ENCODE data around the gene BPHL. TPM values are rescaled to one million over a fixed set of nuclear protein-coding genes. Genes with fewer than 3 reads are reported as not detected.

The BPHL gene
- total RNA-seq, 3 donors from 2014 or later = 3.5 to 6.1 (median 4.5) TPM

DNA sequence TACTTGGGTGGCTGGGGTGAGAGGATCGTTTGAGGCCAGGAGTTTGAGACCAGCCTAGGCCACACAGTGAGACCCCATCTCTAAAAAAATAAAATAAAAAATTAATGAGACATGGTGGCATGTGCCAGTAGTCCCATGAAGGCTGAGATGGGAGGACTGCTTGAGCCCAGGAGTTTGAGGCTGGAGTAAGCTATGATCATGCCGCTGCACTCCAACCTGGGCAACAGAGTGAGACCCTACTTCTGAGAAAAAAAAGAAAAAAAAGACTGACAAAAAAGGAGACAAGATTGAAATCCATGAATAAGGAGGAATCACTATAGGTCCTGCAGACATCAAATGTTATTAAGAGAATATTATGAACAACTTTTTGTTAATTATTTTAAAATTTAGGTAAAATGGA lies 23.7 kb upstream of the BPHL start:
- Mint-ChIP-seq H3K9me3 (no peaks in the 10 kb centered on the region), H3K27me3 (ENCODE audit: low read depth) (no peaks in the 10 kb centered on the region), H3K36me3 (ENCODE audit: insufficient read depth) (peaks cover 19% of the 10 kb centered on the region), H3K4me1 (ENCODE audit: low read depth) (no peaks in the 10 kb centered on the region), H3K4me3 (no peak overlapping the region)
- DNase-seq (no peak), ATAC-seq (no peak)

DNA sequence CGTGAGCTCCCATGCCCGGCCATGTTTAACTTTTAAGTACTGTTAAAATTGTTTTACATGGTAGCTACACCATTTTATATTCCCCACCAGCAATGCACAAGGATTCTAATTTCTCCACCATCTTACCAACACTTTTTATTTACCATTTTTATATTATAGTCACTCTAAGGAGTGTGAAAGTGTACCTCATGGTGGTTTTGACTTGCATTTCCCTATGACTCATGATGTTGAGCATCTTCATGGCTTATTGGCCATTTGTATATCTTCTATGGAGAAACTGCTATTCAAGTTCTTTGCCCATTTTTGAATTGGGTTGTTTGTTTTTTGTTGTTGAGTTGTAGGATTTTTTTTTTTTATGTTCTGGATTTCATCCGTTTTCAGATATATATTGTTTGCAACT lies 15.6 kb upstream of the BPHL start:
- peak in 1 of 2 donors; percentile 67 for ATAC-seq
- H3K36me3 Mint-ChIP-seq (ENCODE audit: insufficient read depth) = peaks cover 42% of the 10 kb centered on the region

DNA sequence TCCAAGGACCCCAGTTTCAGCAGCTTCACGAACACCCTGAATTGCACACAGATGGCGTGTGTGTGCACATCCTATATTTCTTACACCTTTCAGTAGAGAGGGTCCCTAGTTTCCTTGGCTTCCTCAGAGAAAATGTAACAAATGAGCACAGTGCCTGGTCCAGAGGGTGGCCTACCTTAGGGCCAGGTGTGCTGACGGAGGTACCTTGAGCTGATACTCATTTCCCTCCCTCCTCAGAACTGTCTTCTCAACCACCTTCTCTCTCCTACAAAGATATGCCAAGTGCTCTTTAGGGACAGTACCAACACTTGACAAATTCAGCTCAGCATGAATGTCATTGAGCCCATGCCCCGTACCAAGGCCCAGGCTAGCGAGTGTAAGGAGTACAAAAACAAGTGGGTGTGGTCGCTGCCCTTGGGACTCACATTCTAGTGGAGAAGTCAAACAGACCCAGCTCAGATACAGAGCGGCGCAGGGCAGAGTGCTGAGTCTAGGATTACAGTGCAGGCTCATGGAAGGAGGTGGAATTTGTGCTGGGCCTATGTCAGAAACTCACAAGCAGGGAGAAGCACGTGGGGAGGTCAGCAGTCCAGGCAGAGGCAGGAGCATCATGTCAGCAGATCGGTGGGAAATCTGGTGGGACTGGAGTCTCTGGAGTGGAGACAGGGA lies 9.6 kb upstream of the BPHL start:
- Mint-ChIP-seq H3K4me1 (ENCODE audit: low read depth) (no peaks in the 10 kb centered on the region), H3K9me3 (no peaks in the 10 kb centered on the region), H3K4me3 (no peak overlapping the region), H3K36me3 (ENCODE audit: insufficient read depth) (peaks cover 57% of the 10 kb centered on the region), H3K27me3 (ENCODE audit: low read depth) (no peaks in the 10 kb centered on the region)
- DNase-seq = no peak
- no peak for ATAC-seq

More for the DNA sequence above, 15.6 kb upstream of the BPHL start:
- no peak overlapping the region for H3K4me3 Mint-ChIP-seq
- no peaks in the 10 kb centered on the region for H3K9me3 Mint-ChIP-seq
- H3K27me3 Mint-ChIP-seq (ENCODE audit: low read depth) = no peaks in the 10 kb centered on the region
- DNase-seq = no peak
- no peaks in the 10 kb centered on the region for H3K4me1 Mint-ChIP-seq (ENCODE audit: low read depth)

DNA sequence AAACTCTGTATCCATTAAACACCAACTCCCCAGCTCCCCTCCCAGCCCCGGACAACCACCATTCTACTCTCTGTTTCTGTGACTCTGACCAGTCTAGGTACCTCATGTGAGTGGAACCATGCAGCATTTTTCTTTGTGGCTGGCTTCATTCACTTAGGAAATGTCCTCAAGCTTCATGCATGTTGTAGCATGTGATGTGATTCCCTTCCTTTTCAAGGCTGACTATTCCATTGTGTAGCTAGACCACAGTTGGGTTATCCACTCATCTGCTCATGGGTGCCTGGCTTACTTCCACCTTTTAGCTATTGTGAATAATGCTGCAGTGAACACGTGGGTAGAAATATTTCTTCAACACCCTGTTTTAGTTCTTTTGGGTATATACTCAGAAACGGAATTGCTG lies 8.8 kb upstream of the BPHL start:
- Mint-ChIP-seq H3K27me3 (ENCODE audit: low read depth) (no peaks in the 10 kb centered on the region), H3K36me3 (ENCODE audit: insufficient read depth) (peaks cover 50% of the 10 kb centered on the region), H3K4me1 (ENCODE audit: low read depth) (no peaks in the 10 kb centered on the region)

DNA sequence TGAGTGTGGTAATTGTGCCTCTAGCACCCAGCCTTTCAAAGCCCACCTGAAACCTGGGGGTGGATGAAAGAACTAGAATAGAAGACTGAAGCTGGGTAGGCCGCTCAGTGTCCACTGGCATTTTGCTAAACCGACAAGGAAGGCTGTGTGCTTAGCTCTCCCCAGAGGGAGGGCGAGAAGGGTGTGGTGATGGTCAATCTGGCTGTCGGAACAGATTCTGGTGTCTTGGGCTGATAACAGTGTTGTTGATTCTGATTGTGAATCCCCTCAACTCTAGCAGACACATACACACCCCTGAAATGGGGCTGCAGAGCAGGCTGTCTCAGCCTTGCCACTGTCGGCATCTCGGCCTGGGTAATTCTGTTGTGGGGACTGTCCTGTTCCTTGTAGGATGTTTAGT lies 4.1 kb upstream of the BPHL start:
- Mint-ChIP-seq H3K9me3 (no peaks in the 10 kb centered on the region), H3K4me1 (ENCODE audit: low read depth) (peaks cover 15% of the 10 kb centered on the region), H3K4me3 (no peak overlapping the region), H3K27me3 (ENCODE audit: low read depth) (no peaks in the 10 kb centered on the region), H3K36me3 (ENCODE audit: insufficient read depth) (peaks cover 21% of the 10 kb centered on the region)
- DNase-seq = no peak
- ATAC-seq = no peak

More for the DNA sequence above, 8.8 kb upstream of the BPHL start:
- Mint-ChIP-seq H3K4me3 (no peak overlapping the region), H3K9me3 (no peaks in the 10 kb centered on the region)
- DNase-seq = no peak
- ATAC-seq = no peak

DNA sequence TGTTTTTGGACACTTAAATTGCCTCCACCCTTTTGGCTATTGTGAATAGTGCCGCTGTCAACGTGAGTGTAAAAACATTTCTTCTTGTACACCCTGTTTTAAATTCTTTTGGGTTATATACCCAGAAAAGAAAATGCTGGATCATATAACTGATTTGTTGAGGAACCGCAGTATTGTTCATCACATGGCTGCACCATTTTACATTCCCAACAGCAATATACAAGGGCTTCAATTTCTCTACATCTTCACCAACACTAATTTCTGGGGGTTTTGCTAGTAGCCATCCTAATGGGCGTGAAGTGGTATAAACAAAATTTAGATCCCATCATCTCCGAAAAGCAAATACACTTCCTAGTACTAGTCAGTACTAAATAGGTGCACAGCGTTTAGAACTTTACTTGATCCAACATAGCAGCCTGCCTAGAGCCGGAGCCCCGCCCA lies 579 bp upstream of the BPHL start:
- Mint-ChIP-seq H3K27me3 (ENCODE audit: low read depth) (no peaks in the 10 kb centered on the region), H3K36me3 (ENCODE audit: insufficient read depth) (peaks cover 6% of the 10 kb centered on the region), H3K9me3 (no peaks in the 10 kb centered on the region), H3K4me3 (peak overlapping the region; percentile 85), H3K4me1 (ENCODE audit: low read depth) (peaks cover 18% of the 10 kb centered on the region)
- ATAC-seq = no peak
- DNase-seq = no peak

DNA sequence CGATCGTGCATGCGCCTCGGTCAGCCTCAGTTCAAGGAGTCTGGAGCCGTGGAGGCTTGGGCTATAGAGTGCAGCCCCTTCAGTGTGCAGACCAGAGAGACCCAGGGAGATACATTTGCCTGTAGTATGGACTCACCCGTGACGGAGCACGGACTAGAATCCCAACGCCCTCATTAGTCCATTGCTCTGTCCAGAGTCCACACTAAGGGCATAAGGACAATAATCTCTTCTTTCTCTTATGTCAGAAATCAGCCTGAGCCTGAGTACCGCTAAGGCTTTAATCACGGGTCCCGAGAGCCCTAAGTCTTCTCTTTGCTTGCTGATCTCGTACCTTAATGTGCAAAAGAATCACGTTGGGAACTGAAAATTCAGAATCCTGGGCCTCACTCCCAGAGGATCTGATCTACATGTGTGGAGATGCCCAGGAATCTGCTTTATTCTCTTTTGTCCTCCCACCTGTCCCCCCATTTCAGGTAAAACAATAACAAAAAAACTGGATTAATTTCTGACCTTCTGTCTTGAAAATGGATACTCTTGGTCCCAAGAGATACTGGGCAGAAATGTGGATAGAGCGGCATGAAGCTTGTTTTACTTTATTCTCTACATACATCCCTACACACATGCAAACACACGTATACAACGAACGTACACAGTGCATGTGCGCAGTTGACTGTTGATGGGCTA lies 671 bp downstream of the BPHL start:
- Mint-ChIP-seq H3K27me3 (ENCODE audit: low read depth) (no peaks in the 10 kb centered on the region), H3K36me3 (ENCODE audit: insufficient read depth) (no peaks in the 10 kb centered on the region), H3K4me1 (ENCODE audit: low read depth) (peaks cover 18% of the 10 kb centered on the region), H3K9me3 (no peaks in the 10 kb centered on the region), H3K4me3 (peak overlapping the region; percentile 85)
- DNase-seq (no peak), ATAC-seq (peak; percentile 35 to 36)

DNA sequence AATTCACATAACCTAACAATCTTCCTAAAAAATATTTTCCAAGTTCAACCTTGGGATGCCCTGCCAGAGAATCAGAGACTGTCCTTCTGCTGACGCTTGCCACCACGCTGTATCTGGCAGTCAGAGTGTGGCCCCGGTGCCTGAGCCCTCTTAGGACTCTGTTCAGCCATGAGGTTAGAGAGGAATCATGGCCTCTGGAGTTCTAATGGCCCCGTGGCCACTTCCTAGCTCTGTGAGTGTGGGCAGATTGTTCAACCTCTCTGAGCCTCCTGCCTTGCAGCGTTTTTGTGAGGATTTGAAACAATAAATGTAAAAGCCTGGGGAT lies 2.2 kb downstream of the BPHL start:
- no peak for ATAC-seq
- H3K4me3 Mint-ChIP-seq = no peak overlapping the region
- no peaks in the 10 kb centered on the region for H3K9me3 Mint-ChIP-seq
- no peak for DNase-seq
- H3K27me3 Mint-ChIP-seq (ENCODE audit: low read depth) = no peaks in the 10 kb centered on the region
- H3K4me1 Mint-ChIP-seq (ENCODE audit: low read depth) = peaks cover 18% of the 10 kb centered on the region
- H3K36me3 Mint-ChIP-seq (ENCODE audit: insufficient read depth) = no peaks in the 10 kb centered on the region

DNA sequence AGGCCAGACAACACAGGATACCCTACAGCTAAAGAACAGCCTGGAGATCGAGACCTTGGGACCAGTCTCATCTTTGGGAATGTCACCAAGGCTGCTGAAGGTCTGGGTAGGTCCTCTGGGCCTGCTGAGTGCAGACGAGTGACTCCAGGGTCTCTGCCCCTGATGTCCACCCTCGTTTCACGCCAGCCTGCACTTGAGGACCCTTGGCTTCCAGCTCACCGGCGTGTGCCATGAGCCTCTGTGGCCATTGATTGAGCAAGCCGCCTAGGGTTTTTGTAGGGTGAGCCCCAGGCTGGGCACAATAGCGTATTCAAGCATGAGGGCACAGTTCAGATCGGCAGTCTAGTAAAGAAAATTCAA lies 4.3 kb downstream of the BPHL start:
- Mint-ChIP-seq H3K36me3 (ENCODE audit: insufficient read depth) (no peaks in the 10 kb centered on the region), H3K27me3 (ENCODE audit: low read depth) (no peaks in the 10 kb centered on the region), H3K9me3 (no peaks in the 10 kb centered on the region), H3K4me3 (no peak overlapping the region), H3K4me1 (ENCODE audit: low read depth) (peaks cover 12% of the 10 kb centered on the region)
- DNase-seq = no peak
- ATAC-seq = no peak

DNA sequence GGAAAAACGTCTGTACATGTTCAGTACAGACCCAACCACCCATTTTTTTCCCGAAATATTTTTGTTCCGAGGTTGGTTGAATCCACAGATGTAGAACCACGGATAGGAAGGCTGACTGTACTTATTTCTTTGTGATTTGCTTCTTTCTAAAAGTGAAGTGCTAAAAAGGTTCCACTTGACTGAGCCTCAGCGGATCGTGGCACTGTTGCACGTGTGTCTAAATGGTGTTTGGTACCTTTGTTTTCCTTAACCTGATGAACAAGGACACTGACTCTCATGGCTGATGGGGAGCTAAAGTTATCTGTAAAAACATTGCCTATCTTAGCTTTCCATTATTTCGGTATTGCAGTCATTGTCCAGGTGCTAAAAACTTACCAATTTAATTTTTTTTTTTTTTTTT lies 6.2 kb downstream of the BPHL start:
- Mint-ChIP-seq H3K9me3 (no peaks in the 10 kb centered on the region), H3K27me3 (ENCODE audit: low read depth) (no peaks in the 10 kb centered on the region), H3K4me1 (ENCODE audit: low read depth) (no peaks in the 10 kb centered on the region), H3K36me3 (ENCODE audit: insufficient read depth) (peaks cover 4% of the 10 kb centered on the region), H3K4me3 (no peak overlapping the region)
- no peak for DNase-seq
- ATAC-seq = no peak

DNA sequence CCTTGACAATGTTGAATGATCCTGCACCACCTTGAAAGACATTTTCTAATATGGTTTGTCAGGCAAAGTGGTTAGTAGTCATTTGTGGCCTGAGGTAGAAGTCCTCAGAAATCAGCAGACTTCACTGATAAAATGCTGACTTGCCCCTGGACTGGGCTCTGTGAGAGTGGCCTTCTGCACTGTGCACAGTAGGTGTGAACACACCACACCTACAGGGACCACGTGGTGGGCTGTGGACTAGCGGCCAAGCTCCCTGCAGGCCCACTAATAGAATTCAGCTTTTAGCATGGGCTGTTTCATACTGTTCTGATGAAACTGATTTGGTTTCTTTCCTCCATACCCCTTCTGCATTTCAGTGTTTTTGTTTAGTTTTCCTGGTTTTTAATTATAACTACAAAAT lies 7.3 kb downstream of the BPHL start:
- Mint-ChIP-seq H3K9me3 (no peaks in the 10 kb centered on the region), H3K36me3 (ENCODE audit: insufficient read depth) (peaks cover 6% of the 10 kb centered on the region), H3K4me3 (no peak overlapping the region), H3K27me3 (ENCODE audit: low read depth) (no peaks in the 10 kb centered on the region), H3K4me1 (ENCODE audit: low read depth) (no peaks in the 10 kb centered on the region)
- DNase-seq (no peak), ATAC-seq (no peak)

DNA sequence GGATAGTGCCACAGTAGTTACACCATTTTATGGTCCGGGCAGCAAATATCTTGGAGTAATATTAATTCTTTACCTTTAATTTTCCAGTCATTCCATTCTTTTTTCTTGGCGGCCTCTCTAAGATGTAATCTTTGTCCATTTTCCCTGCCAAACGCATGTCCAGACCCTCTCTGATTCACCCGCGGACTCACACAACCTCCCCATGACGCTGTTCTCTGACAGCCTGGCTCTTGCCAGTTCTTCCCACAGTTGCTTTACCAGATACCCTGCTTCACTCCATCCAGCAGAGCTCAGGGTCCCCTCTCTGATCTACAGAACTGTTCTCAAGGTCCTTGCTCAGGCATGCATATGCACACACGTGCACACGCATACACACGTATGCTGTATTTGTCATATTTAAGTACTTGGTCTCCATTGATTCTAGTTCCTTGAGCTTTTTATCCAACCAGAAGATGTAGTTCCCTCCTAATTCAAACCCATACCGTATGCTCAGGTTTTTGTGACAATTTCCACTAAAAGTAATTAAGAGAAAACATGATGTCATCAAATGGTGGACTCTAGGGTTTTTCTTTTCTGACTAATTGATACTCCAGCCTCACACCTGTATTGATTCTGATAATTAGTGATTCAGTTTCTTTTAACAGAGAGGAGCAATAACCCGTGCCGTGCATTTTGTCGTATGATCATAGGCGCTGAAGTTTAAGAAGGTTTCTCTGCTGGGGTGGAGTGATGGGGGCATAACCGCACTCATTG lies 10.0 kb downstream of the BPHL start:
- H3K4me1 Mint-ChIP-seq (ENCODE audit: low read depth) = no peaks in the 10 kb centered on the region
- DNase-seq (no peak), ATAC-seq (no peak)

DNA sequence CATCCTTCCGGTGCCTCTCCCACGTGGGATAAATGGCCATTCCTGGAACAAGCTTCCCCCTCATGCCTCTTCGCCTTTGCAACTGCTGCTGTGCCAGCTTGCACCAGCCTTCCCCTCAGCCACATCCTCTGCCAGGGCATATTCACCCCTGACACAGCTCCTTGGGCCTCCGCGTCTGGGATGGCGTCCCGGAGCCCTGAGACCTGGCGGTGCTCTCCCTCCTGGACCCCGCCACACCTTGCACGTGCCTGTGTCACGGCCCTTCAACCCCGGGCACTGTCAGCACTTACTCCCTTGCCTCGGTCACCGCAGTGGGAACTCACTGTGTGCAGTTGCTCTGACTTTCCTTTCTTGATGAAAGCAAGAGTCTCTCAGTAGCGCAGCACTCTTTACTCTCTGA lies 13.2 kb downstream of the BPHL start:
- H3K36me3 Mint-ChIP-seq (ENCODE audit: insufficient read depth) = peaks cover 25% of the 10 kb centered on the region
- H3K4me1 Mint-ChIP-seq (ENCODE audit: low read depth) = no peaks in the 10 kb centered on the region
- H3K4me3 Mint-ChIP-seq = no peak overlapping the region
- no peak for DNase-seq
- no peak for ATAC-seq
- no peaks in the 10 kb centered on the region for H3K9me3 Mint-ChIP-seq
- H3K27me3 Mint-ChIP-seq (ENCODE audit: low read depth) = no peaks in the 10 kb centered on the region

More for the DNA sequence above, 10.0 kb downstream of the BPHL start:
- Mint-ChIP-seq H3K27me3 (ENCODE audit: low read depth) (no peaks in the 10 kb centered on the region), H3K4me3 (no peak overlapping the region), H3K36me3 (ENCODE audit: insufficient read depth) (peaks cover 17% of the 10 kb centered on the region), H3K9me3 (no peaks in the 10 kb centered on the region)

DNA sequence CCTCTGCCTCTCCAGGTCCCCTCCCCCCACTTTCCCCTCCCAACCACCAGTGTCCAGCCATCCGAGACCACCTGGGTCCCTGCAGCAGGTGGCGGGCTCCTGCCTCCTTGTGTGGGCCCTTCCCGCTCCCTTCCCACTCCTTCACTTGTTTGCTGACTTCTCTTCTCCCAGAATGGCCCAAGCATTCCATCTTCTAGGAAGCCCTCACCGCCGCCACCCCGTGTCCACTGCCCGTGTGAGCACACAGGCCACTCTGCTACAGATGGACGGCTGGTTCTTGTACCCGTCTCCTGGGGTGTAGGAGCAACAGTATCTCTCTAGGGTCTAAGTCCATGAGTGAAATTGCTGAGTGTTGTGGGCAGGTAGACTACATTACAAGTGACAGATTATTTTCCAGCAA lies 15.0 kb downstream of the BPHL start:
- peaks cover 33% of the 10 kb centered on the region for H3K36me3 Mint-ChIP-seq (ENCODE audit: insufficient read depth)
- ATAC-seq (no peak), DNase-seq (no peak)
- H3K4me3 Mint-ChIP-seq = no peak overlapping the region
- H3K27me3 Mint-ChIP-seq (ENCODE audit: low read depth) = no peaks in the 10 kb centered on the region
- no peaks in the 10 kb centered on the region for H3K4me1 Mint-ChIP-seq (ENCODE audit: low read depth)
- H3K9me3 Mint-ChIP-seq = no peaks in the 10 kb centered on the region

All from activated T-cell treated with anti-CD3 and anti-CD28 coated beads, Interleukin-2, amount 50 U/mL, for 4 hours (primary cell).